ENCODE results near the gene ALKBH3.
A peak's percentile ranks its signal among the peaks of the same experiment; 100 is the strongest.

Gene ALKBH3

GRCh38 chr11:43874738-43875137 is 5.9 kb upstream of the ALKBH3 start:
- TF ChIP-seq, protein P1, sequence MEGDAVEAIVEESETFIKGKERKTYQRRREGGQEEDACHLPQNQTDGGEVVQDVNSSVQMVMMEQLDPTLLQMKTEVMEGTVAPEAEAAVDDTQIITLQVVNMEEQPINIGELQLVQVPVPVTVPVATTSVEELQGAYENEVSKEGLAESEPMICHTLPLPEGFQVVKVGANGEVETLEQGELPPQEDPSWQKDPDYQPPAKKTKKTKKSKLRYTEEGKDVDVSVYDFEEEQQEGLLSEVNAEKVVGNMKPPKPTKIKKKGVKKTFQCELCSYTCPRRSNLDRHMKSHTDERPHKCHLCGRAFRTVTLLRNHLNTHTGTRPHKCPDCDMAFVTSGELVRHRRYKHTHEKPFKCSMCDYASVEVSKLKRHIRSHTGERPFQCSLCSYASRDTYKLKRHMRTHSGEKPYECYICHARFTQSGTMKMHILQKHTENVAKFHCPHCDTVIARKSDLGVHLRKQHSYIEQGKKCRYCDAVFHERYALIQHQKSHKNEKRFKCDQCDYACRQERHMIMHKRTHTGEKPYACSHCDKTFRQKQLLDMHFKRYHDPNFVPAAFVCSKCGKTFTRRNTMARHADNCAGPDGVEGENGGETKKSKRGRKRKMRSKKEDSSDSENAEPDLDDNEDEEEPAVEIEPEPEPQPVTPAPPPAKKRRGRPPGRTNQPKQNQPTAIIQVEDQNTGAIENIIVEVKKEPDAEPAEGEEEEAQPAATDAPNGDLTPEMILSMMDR (IDR thresholded peaks at IDR 0.05; ENCODE audit: low read depth, low read length) = no peak
- in situ Hi-C loops (cut with HindIII; ENCODE audit: low sequenced_read_pairs) = no loop called here
- no peak overlapping the region for H3K4me3 ChIP-seq (ENCODE audit: low read depth, low read length)
- no peak for DNase-seq (ENCODE audit: low read depth, low spot score)

- TF ChIP-seq, protein P1 (IDR thresholded peaks at IDR 0.05; ENCODE audit: low read depth, low read length) = no peak
- peak overlapping the region; percentile 83 for H3K4me3 ChIP-seq (ENCODE audit: low read depth, low read length)
- in situ Hi-C loops (cut with HindIII; ENCODE audit: low sequenced_read_pairs) = no loop called here
- DNase-seq (ENCODE audit: low read depth, low spot score) = no peak
These were observed 617 bp upstream of the ALKBH3 start for GRCh38 chr11:43879789-43880639.

DNA sequence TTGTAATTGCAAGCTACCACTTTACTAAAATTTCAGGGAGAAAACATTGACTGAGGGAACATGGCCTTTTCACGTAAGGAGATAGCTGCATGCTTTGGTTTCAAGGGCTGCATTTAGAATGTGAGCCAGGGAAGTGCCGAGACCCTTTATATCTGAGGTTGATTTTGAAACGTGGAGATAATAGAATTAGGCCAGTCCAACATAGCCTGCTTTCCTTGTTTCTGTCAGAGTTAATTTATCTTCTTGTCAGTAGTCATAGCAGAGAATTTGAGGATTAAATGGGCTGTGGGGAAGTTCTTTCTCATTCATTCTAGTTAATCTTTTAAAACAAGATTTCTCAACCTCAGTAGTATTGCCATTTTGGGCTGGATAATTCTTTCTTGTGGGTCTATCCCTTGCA is 12.2 kb downstream of the ALKBH3 start:
- H3K4me3 ChIP-seq (ENCODE audit: low read depth, low read length) = no peak overlapping the region
- in situ Hi-C loops (cut with HindIII; ENCODE audit: low sequenced_read_pairs) = no loop called here
- TF ChIP-seq, protein P1 (IDR thresholded peaks at IDR 0.05; ENCODE audit: low read depth, low read length) = no peak
- no peak for DNase-seq (ENCODE audit: low read depth, low spot score)

DNA sequence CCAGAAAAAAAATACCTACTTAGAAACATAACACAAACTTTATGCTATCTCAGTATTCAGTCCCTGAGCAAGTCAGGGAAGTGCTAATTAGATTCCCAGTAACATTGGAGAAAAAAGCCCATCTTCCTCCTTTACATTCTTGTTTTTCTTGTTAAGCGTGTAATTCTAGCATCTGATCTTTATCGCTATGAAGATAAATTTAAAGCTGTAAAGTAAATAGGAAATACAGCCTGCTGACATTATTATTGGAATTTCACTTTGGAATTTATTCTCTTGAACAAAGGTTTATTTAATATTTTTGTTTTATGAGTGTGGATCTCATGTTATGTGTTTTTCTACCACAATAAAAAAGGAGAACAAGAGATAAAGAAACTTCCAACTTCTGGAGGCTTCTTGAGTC is 13.9 kb downstream of the ALKBH3 start:
- TF ChIP-seq, protein P1 (IDR thresholded peaks at IDR 0.05; ENCODE audit: low read depth, low read length) = no peak
- no peak overlapping the region for H3K4me3 ChIP-seq (ENCODE audit: low read depth, low read length)
- in situ Hi-C loops (cut with HindIII; ENCODE audit: low sequenced_read_pairs) = no loop called here

GRCh38 chr11:43895601-43896000 is 15.0 kb downstream of the ALKBH3 start:
- H3K4me3 ChIP-seq (ENCODE audit: low read depth, low read length) = no peak overlapping the region
- no peak for DNase-seq (ENCODE audit: low read depth, low spot score)
- in situ Hi-C loops (cut with HindIII; ENCODE audit: low sequenced_read_pairs) = no loop called here
- TF ChIP-seq, protein P1 (IDR thresholded peaks at IDR 0.05; ENCODE audit: low read depth, low read length) = no peak

More for the DNA sequence above, 13.9 kb downstream of the ALKBH3 start:
- no peak for DNase-seq (ENCODE audit: low read depth, low spot score)

DNA sequence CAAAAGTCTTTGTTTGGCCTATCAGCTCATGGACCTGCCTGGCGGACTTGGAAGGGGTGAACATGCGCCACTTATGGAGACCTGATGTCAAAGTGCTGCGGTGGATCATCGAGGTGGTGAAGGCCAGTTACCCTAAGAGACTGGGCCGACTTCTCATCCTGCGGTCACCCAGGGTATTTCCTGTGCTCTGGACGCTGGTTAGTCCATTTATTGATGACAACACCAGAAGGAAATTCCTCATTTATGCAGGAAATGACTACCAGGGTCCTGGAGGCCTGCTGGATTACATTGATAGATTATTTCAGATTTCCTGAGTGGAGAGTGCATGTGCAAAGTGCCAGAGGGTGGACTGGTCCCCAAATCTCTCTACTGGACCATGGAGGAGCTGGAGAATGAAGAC is 17.9 kb downstream of the ALKBH3 start:
- in situ Hi-C loops (cut with HindIII; ENCODE audit: low sequenced_read_pairs) = no loop called here
- no peak for DNase-seq (ENCODE audit: low read depth, low spot score)
- H3K4me3 ChIP-seq (ENCODE audit: low read depth, low read length) = no peak overlapping the region
- TF ChIP-seq, protein P1 (IDR thresholded peaks at IDR 0.05; ENCODE audit: low read depth, low read length) = no peak
